Activated CD8-positive, alpha-beta memory T cell treated with anti-CD3 and anti-CD28 coated beads, Interleukin-2, amount 50 U/mL, for 1 hour (primary cell): ENCODE results near the gene DDTL.
"Not testable (repeated sequence)": the region's sequence is repeated elsewhere in the genome, so short reads cannot be mapped to it uniquely, and the experiment has no call there.

Experiments used
- DNase-seq: peaks from one replicate; pipeline ENCODE4 v3.0.0-alpha.2; 2020; ENCODE audit errors: extremely low read depth

DDTL gene

DNA sequence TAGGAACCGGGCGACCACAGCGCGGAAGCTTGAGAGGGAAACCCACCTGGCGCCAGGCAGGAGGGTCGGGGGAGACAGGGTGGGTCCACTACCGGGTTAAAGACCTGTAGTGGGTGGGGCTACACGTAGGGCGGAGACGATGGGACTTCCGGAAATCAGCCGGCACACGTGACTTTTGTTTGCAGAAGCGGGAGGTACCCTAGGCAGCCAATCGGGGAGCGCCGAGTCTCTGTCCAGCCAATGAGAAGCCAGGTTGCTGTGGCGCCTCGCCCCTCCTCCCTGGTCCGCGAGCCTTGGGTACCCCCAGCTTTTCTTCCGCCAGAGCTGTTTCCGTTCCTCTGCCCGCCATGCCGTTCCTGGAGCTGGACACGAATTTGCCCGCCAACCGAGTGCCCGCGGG is at the start of gene DDTL:
TSS of gene DDTL (plus strand) at position 321 of the 400 bp plus-strand sequence. CDS start at position 348, 27 bp downstream.
- not testable (repeated sequence) for DNase-seq

DNA sequence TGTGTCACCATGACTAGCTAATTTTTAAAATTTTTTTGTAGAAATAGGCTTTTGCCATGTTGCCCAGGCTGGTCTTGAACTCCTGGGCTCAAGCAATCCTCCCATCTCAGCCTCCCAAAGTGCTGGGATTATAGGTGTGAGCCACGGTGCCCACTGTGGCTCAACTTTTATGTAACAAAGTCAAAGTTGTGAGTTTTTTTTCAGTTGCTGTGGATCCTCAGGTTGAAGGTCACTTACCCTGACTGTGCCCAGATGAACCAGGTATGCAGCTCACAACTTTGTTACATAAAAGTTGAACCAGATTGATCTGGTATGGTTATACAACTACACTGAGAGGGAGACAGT is 46.4 kb upstream of the DDTL start:
- DNase-seq: not testable (repeated sequence)

DNA sequence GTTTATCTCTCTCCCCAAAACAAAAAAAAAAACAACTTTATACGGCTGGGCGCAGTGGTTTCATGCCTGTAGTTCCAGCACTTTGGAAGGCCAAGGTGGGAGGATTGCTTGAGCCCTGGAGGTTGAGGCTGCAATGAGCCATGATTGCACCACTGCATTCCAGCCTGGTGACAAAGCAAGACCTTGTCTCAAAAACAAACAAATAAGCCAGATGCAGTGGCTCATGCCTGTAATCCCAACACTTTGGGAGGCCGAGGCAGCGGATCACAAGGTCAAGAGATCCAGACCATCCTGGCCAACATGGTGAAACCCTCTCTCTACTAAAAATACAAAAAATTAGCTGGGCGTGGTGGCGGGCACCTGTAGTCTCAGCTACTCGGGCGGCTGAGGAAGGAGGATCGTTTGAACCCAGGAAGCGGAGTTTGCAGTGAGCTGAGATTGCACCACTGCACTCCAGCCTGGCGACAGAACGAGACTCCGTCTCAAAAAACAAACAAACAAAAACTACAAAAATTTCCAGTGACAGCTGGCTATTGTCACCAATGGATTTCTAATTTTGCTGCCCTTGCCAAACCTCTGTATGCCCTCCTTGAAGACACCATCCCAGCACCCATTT is 45.0 kb upstream of the DDTL start:
- DNase-seq: not testable (repeated sequence)

DNA sequence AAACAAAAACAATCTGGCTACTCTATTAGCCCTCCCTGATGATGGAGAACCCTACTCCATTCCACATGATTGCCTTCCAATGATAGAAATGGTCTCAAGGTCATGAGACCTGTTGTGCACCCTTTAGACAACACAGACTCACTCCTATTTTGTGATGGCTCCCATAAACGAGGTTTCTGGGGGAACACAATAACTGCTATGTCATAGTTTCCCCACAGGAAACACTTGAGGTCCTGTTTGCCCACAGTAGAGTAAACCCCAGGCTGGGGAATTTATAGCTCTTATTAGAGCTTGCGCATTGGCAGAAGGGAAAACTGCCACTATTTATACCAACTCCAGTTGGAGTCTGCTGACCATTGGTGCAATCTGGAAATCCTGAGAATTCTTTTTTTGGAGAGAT is 43.8 kb upstream of the DDTL start:
- DNase-seq: no peak

DNA sequence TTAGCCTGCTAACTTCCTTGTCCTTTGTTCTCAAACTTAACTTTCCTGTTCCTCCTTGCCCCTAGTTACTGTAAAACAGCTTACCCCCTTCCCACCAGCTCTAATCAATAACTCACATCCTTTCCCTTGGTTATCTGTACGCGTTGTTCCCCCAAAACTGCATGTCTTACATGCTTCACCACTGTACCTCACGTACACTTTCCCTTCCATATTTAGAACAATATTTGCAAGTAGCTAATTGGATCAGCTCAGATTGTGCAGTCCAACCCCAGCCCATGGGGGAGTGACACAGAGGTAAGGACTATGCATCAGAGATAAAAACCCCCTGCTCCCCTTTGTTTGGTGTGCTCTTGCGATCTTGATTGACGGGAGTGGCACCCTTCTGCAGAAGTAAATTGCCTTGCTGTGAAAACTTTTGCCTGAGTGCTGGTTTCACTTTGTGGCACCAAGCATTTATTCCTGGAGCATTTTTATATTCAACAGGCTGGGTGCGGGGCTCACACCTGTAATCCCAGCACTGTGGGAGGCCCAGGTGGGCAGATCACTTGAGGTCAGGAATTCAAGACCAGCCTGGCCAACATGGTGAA is 41.6 kb upstream of the DDTL start:
- no peak for DNase-seq

DNA sequence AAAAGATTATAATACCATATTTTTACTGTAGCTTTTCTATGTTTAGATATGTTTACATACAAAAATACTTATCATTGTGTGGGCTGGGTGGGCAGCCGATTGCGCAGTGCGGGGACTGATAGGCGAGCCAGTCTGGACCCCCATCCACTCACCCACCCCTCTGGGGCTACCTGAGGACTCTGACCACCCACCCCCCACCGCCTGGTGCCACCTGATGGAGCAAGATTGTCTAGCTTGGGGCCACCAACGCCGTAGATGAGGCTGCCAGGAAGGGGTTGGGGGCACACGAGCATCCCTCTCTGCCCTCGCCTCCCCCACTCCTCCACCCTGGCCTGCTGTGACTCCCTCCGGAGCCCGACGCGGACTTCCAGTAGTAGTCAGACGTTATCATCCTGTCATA is 40.1 kb upstream of the DDTL start:
- no peak for DNase-seq

DNA sequence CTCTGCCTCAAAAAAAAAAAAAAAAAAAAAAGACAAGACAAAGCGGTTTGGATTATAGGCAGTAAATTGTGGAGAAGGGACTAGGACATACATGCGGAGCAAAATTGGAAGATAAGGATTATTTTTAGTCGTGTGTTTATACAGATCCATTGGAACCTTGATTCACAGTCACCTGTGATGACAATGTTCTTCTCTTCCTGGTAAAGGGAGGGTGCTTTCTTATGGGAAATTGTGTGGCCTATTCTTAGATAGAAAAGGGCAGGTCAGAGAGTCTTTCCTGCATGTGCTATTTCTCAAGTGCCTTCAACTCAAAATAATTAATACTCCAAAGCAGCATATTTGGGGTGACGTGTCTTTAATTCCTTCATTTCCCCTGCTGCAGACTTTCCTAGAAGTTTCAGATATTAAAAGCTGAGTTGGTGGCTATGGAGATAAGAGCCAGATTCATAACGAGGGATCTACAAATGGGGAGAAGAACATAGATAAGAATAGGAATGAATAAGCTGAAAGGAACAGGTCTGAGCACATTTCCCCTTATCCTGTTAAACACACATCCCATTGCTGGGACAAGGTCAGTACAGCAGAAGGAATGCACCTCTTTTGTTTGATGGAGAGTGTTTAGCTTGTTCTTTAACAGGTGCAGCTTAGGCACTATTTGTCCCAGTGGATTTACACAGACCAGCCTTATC is 28.2 kb upstream of the DDTL start:
- no peak for DNase-seq

DNA sequence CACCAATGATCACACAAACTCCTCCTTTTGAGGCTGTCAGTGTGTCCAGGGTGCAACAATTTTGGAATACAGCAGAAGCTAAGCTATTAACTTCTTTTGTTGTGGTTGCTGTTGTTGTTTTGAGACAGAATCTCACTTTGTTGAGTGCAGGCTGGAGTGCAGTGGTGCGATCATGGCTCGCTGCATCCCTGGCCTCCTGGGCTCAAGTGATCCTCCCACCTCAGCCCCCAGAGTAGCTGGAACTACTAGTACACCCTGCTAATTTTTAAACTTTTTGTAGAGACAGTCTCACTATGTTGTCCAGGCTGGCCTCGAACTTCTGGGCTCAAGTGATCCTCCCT is 27.7 kb upstream of the DDTL start:
- no peak for DNase-seq

DNA sequence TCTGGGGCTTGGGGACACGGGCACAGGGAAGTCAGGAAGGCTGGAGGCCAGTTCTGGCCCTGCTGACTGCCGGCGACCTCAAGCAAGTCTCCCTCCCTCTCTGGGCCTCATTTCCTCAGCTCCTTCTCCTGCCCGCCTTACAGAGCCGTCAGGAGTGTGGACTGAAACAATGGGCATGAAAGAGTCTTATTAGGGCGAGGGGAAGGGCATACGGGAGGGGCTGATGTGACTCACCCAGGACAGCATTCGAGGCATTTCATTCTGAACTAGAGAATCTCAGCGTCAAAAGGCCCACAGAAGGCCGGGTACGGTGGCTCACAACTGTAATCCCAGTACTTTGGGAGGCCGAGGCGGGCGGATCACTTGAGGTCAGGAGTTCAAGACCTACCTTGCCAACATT is 26.5 kb upstream of the DDTL start:
- not testable (repeated sequence) for DNase-seq

DNA sequence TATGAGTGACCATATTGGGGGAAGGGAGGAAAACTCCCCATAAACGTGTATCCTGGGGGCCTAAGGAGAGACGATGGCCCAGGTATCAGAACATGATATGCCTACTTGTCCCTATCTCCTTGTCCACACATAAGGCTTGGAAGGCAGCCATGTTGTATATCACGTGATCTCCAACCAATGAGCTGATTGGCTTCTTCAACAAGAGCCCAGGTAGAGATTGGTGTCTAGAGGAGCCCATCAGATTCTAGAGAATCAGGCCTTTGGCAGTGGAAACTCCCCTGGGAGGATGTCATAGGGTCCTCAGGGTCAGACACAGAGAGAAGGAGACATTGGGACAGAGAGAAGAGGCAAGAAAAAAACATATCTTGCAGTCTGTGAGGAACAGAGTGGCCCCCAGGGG is 19.3 kb upstream of the DDTL start:
- not testable (repeated sequence) for DNase-seq

DNA sequence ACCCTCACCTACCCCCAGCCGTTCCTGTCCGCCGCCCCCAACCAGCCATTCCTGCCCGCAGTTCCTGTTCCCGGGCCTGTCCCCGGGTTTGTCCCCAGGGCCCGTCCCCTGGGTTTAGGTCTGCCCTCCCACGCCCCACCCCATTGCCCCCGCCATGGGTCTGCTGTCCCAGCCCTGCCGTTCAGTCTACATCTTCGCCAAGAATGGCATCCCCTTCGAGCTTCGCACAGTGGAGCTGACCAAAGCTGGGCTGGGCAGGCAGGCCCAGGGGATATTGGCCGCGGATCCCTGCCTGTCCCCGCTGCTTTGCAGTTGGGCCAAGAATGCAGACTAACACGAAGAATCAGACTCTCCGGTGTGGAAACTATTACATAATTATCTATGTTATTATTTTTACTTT is 16.9 kb upstream of the DDTL start:
- DNase-seq: not testable (repeated sequence)

DNA sequence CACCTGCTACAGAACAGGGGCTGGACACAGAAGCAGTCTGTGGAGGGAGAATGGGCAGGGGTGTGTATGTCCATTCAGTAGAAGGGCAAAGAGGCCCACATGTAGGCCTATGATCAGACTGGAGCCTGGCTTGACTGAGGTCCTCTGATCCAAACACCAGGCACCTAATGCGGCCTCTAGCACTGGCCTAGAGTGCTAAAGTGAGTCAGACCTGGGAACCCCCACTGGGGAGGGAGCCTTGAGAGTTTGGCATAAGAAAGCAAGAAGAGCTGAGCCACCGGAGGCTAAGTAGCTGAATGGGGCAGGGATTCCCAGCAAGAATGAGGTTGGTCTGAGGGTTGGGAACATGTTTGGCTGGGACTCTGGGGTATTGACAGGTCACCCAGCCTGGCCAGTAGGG is 15.3 kb upstream of the DDTL start:
- DNase-seq: not testable (repeated sequence)

DNA sequence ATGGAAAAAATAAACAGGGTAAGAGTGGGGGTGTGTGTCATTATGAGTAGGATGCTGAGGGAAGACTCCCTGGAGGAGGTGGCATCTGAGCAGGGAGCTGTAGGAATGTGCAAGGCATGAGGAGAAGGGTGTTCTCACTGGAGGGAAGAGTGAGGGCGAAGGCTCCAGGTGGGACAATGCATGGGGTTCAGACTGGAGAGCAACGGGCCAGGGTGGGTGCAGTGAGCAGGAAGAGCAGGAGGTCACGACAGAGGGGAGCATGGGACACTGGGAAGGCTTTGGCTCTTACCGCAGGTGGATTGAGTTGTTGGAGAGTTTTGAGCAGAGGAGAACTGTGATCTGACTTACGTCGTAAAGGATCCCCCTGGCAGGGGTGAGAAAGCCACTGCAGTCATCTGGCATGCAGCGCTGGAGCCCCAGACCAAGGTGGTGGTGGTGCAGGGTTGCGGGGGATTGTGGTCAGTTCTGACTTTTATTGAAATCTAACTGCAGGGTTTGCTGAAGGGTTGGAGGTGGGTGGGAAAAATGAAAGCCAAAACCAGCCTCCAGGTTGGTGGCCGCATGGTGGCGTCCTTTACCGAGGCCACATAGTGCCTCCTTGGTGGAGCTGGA is 13.8 kb upstream of the DDTL start:
- not testable (repeated sequence) for DNase-seq

DNA sequence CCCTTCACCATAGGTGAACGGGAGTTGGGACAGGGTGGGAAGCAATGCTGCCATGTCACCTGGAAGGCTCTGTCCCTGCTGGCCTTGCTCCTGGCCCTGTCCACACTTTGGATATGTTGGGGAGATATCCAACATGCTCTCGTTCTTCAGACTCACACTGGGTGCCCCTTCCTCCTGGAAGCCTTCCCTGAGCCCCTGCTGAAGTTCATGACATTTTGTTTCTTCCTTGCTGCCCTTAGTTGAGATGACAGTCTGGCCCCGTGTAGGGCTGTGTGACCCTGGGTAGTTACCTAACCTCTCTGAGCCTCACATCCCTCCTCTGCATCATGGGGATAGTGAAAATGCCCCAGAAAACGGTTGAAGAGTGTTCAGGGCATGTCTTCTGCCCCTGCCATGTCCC is 13.2 kb upstream of the DDTL start:
- DNase-seq: not testable (repeated sequence)

DNA sequence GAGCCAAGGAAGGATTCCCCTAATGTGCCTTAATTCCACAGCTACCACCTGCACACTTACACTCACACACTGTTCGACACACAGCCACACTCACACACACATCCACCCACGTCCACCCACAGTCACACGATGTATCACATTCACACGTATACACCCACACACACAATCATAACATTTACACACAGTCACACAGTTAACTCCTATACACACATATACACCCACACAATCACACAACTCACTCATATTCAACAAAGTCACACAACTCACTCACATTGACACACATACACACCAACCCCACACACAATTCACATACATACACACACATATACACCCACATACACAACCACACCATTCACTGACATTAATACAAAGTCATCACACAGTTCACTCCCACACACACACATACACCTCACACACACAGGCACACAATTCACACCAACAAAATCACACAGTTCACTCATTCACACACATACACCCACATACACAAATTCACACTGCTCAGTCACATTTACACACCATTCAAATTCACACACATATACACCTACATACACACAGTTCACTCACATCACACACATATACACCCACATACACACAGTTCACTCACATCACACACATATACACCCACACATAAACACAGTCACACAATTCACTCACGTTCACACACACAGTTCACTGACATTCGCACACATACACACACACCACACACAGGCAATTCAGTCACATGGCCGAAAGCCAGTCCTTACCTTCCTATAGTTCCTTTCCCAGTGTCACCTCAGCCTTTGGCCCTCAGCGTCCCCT is 12.3 kb upstream of the DDTL start:
- not testable (repeated sequence) for DNase-seq

DNA sequence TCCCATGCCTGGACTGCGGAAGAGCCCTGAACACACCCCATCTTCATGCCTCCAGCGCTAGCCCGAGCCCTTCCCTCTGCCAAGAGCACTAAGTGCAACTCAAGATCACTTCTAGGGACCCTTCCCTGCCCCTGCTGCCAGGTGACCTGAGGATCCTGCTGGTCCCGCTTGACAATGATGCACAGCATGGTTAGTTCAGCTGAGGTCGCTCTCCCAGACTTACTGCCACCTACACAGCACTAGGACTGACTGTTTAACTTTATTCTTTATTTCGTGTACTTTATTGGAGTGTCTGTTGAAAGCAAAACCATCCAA is 11.7 kb upstream of the DDTL start:
- not testable (repeated sequence) for DNase-seq

DNA sequence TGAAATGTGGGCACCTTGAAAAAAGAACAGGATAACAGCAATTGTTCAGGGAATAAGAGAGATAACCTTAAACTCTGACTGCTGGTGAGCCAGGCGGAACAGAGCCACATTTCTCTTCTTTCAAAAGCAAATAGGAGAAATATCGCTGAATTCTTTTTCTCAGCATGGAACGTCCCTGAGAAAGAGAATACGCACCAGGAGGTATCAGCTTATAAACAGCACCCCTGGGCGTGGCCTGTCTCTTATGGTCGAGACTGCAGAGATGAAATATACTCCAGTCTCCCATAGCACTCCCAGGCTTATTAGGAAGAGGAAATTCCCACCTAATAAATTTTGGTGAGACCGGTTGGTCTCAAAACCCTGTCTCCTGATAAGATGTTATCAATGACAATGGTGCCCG is 10.8 kb upstream of the DDTL start:
- DNase-seq: not testable (repeated sequence)

DNA sequence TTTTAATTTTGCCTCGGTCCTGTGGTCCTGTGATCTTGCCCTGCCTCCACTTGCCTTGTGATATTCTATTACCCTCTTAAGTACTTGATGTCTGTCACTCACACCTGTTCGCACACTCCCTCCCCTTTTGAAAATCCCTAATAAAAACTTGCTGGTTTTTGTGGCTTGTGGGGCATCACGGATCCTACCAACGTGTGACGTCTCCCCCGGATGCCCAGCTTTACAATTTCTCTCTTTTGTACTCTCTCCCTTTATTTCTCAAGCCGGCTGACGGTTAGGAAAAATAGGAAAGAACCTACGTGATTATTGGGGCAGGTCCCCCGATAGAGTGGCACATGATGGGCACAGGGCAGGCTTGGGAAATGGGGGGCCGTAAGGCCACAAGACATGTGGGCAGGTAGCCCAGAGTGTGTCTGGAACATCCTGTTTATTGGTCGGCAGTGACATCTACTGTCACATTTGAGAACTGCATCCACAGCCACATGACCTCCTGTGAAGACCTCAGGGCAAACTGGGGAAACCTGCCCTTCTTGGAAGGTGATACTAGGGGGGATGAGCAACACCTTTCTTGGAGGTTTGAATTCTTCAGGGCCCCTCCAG is 10.3 kb upstream of the DDTL start:
- DNase-seq: not testable (repeated sequence)

DNA sequence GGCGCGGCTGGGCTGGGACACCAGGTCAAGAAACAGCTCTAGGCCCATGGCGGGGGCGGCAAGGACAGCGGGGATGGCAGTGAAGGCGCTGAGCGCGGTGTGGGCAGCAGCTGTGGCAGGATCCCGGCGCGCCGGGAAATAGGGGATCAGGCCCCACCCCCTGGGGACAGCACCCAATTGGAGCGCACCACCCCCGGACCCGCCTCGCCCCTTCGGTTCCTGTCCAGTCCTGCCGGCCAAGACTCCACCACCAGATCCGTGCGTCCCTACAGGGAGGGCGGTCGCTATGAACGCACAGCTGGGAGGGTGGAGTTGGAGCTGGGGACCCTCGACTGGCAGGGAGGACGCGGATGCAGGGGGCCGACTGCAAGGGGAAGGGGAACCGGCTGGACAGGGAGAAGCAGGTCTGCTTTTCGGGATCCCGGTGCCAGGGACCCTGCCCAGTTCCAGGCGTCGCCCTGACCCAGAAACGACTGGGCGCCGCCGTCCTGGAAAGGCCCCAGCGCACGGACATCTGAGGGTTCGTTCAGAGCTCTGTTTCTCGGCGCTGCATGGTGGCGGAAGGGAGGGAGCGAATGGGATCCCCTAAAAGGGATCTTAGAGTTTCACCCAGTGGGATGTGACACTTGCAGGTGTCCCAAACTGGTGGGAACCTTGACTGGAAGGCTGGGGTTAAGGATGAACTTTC is 5.5 kb upstream of the DDTL start, which contains the start of gene GSTT2B:
TSS of gene GSTT2B (minus strand) at position 112 of the 688 bp plus-strand sequence. CDS start at position 48, 64 bp downstream.
- DNase-seq: not testable (repeated sequence)

DNA sequence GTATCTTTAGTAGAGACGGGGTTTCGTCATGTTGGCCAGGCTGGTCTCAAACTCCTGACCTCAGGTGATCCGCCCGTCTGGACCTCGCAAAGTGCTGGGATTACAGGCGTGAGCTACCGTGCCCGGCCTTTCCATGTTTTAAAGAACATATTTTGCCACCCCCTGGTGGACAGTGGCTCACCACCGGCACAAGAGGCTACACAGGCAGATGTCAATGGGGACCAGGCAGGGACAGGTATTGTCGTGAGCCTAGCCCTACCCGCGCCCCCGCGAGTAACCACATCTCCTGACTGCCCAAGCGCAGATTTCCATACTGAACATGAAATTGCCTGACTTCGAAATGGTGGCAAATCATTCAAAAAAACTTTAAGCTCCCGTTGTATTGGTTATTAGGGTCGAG is 594 bp upstream of the DDTL start:
- not testable (repeated sequence) for DNase-seq

DNA sequence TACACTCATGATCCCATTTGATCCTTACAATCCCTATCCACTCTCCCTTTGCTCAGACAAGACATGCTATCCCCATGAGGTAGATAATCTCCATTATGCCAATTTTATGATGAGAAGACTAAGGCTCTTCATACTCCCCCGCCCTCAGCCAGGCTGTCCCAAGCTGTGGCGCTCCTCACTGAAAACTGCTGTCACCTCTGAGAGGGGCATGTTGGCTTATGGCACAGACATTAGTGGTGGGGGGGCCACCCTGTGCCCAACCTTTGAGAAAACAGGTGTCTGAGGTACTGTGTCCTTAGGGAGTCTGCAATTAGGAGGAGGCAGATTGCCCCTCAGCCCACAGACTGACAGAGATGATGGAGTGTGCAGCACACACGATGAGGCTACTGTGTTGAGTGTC is 2.4 kb downstream of the DDTL start:
- DNase-seq: no peak
